Mesothelial cell of epicardium (in vitro differentiated cells): Measurements from ENCODE around the gene TRPM3. TPM values are rescaled to one million over a fixed set of nuclear protein-coding genes. Genes with fewer than 3 reads are reported as not detected.

Source experiments
- DNase-seq, 2 experiments: peaks; one replicate each; pipeline ENCODE4 v3.0.0; 2021; ENCODE audit warnings: low spot score in 2 of 2; ENCODE audit not compliant: unreplicated experiment in 2 of 2
- H3K27ac Mint-ChIP-seq: 2 replicates; pipeline ENCODE4 v1.8.0; 2021; ENCODE audit warnings: mixed read lengths
- H3K27me3 Mint-ChIP-seq: 2 replicates; pipeline ENCODE4 v1.8.0; 2021; ENCODE audit warnings: low read depth, mixed read lengths
- H3K36me3 Mint-ChIP-seq: 2 replicates; pipeline ENCODE4 v1.8.0; 2021; ENCODE audit warnings: mixed read lengths
- H3K4me1 Mint-ChIP-seq: 2 replicates; pipeline ENCODE4 v1.8.0; 2021; ENCODE audit warnings: mixed read lengths
- H3K4me3 Mint-ChIP-seq: 2 replicates; pipeline ENCODE4 v1.8.0; 2021; ENCODE audit warnings: mild to moderate bottlenecking, moderate library complexity, mixed read lengths
- H3K9me3 Mint-ChIP-seq: 2 replicates; pipeline ENCODE4 v1.8.0; 2021; ENCODE audit warnings: mixed read lengths
- total RNA-seq: library from RNA; stranded (reverse); gene quantifications from 3 replicates; pipeline ENCODE4 v1.2.1, GENCODE V29; 2021
- TF ChIP-seq, protein P1 (sequence below): fragments of 200-600 bp; sonication (generic); IDR thresholded peaks from one replicate; pipeline ENCODE4 v1.5.0; 2021; ENCODE audit warnings: antibody characterized with exemption; ENCODE audit not compliant: unreplicated experiment

TRPM3 gene
- total RNA-seq, 1 donor from 2014 or later, result 1.6 TPM

DNA sequence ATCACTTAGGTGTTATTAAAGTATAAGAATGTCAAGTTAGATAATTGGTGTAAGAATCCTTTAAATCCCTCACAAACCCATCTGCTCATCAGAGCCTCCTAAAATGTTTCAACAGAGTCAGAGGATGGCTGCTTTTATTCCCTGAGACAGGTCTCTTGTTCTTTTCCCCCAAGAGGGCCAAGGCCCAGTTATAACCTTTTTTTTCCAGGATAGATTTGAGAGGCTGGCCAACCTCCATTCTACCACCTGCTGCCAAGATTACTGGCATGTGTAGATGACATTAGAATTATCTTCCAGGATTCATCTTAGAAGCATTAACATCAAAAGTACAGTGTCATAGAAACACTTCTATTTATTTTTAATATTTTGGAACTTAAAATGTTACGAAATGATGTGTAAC is 305.1 kb downstream of the TRPM3 start:
- Mint-ChIP-seq H3K36me3 (no peaks in the 10 kb centered on the region), H3K9me3 (peaks cover 4% of the 10 kb centered on the region), H3K4me1 (no peaks in the 10 kb centered on the region), H3K27me3 (no peaks in the 10 kb centered on the region), H3K4me3 (no peak overlapping the region), H3K27ac (no peak overlapping the region)
- no peak for DNase-seq
- TF ChIP-seq, protein P1, sequence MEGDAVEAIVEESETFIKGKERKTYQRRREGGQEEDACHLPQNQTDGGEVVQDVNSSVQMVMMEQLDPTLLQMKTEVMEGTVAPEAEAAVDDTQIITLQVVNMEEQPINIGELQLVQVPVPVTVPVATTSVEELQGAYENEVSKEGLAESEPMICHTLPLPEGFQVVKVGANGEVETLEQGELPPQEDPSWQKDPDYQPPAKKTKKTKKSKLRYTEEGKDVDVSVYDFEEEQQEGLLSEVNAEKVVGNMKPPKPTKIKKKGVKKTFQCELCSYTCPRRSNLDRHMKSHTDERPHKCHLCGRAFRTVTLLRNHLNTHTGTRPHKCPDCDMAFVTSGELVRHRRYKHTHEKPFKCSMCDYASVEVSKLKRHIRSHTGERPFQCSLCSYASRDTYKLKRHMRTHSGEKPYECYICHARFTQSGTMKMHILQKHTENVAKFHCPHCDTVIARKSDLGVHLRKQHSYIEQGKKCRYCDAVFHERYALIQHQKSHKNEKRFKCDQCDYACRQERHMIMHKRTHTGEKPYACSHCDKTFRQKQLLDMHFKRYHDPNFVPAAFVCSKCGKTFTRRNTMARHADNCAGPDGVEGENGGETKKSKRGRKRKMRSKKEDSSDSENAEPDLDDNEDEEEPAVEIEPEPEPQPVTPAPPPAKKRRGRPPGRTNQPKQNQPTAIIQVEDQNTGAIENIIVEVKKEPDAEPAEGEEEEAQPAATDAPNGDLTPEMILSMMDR, result no peak

DNA sequence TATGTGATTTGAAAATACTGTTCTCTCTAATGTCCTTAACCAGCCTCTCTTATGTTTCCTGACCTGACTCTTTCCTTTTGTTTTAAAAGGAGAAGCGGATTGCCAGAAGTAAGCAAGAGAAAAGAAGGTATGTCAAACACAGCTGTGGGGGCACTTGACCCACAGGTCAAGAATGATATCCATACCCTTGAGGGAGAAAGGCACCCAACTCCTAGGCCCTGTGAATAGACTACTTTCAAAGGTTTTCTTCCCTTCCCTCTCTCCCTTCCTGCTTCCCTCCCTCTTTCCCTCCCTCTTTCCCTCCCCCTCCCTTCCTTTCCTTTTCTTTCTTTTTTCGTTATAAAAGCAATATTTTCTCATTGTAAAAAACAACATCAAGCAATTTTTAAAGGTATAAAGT is 306.8 kb downstream of the TRPM3 start:
- H3K4me1 Mint-ChIP-seq, result no peaks in the 10 kb centered on the region
- no peak overlapping the region for H3K4me3 Mint-ChIP-seq
- no peak for DNase-seq
- H3K27me3 Mint-ChIP-seq, result peaks cover 5% of the 10 kb centered on the region
- H3K27ac Mint-ChIP-seq, result no peak overlapping the region
- peaks cover 4% of the 10 kb centered on the region for H3K9me3 Mint-ChIP-seq
- TF ChIP-seq, protein P1, result no peak
- no peaks in the 10 kb centered on the region for H3K36me3 Mint-ChIP-seq

DNA sequence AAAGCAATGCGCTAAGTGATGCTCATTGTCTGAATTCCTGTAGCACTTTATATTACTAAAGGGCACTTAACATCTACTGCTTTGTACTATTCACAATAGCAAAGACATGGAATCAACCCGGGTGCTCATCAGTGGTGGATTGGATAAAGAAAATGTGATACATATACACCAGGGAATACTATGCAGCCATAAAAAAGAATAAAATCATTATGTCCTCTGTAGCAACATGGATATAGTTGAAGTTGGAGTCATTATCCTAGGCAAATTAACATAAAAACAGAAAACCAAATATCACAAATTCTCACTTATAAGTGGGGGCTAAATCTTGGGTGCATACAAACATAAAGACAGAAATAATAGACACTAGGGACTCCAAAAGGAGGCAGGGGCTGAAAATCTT is 308.3 kb downstream of the TRPM3 start:
- TF ChIP-seq, protein P1, result no peak
- Mint-ChIP-seq H3K27me3 (peaks cover 5% of the 10 kb centered on the region), H3K4me1 (no peaks in the 10 kb centered on the region), H3K4me3 (no peak overlapping the region), H3K36me3 (no peaks in the 10 kb centered on the region), H3K9me3 (peaks cover 4% of the 10 kb centered on the region), H3K27ac (no peak overlapping the region)
- no peak for DNase-seq

DNA sequence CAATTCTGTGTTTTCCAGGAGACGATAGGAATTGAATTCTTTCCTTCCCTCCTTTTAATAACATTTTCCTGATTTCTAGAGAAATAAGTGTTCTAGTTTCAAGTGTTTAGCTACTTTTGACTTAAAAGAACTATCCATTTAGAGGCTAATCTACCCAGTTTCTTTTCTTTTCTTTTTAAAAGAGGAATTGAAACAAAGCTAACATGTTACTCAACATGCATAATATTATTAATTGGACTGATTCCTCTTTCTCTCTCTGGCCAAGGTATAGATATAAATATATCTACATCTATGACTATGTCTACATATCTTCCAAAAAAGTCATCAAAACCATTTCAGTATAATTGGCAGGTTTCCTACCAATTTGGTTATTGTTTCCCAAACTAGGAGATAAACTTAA is 309.8 kb downstream of the TRPM3 start:
- no peaks in the 10 kb centered on the region for H3K36me3 Mint-ChIP-seq
- no peak overlapping the region for H3K4me3 Mint-ChIP-seq
- DNase-seq, result no peak
- H3K27ac Mint-ChIP-seq, result no peak overlapping the region
- H3K27me3 Mint-ChIP-seq, result peaks cover 5% of the 10 kb centered on the region
- peaks cover 4% of the 10 kb centered on the region for H3K9me3 Mint-ChIP-seq
- TF ChIP-seq, protein P1, result no peak
- peaks cover 2% of the 10 kb centered on the region for H3K4me1 Mint-ChIP-seq

DNA sequence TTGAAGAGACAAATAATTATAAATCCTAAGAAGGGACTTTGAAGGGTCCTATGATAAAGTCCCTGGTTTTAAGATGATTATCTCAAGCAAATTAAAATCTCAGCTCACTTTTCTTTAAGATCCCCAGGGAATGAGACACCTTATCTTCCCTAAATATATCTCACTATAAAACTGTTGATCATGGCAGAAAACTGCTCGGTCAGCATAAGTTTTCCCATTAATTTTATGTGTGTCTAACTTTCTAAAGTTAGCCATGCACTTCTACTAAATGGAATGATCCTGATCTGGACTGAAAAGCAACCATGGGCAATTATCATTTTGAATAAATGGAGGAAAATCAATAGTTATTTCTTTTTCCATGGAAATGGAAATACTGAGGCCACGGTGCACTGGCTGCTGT is 314.5 kb downstream of the TRPM3 start:
- H3K9me3 Mint-ChIP-seq, result no peaks in the 10 kb centered on the region
- H3K27me3 Mint-ChIP-seq, result peaks cover 11% of the 10 kb centered on the region
- H3K4me1 Mint-ChIP-seq, result peaks cover 3% of the 10 kb centered on the region
- no peak overlapping the region for H3K27ac Mint-ChIP-seq
- TF ChIP-seq, protein P1, result no peak
- no peaks in the 10 kb centered on the region for H3K36me3 Mint-ChIP-seq
- no peak overlapping the region for H3K4me3 Mint-ChIP-seq
- DNase-seq, result no peak

DNA sequence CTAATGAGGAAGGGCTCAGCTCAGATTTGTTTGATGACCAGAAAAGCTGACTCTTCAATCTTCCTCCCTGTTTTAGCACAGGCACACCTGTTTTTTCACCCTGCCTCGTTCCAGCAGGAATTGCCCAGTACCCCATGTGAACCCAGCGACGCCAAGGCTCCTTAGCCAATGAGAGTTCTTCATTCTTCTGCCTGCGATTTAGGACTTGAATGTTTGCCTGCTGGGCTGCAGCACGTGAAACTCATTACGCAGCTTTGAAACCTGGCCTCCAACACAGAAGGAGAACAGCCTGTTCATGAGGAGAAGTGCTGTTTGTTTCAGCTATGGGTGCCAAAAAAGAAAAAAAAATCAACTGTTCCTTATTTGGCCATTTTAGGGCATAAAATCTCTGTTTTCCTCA is 315.5 kb downstream of the TRPM3 start:
- no peaks in the 10 kb centered on the region for H3K9me3 Mint-ChIP-seq
- H3K27me3 Mint-ChIP-seq, result peaks cover 8% of the 10 kb centered on the region
- TF ChIP-seq, protein P1, result no peak
- no peaks in the 10 kb centered on the region for H3K36me3 Mint-ChIP-seq
- H3K4me1 Mint-ChIP-seq, result peaks cover 8% of the 10 kb centered on the region
- no peak overlapping the region for H3K4me3 Mint-ChIP-seq
- no peak for DNase-seq
- no peak overlapping the region for H3K27ac Mint-ChIP-seq
